Hindlimb muscle (tissue), 1 donor: Measurements from ENCODE around the gene PIK3R6. TPM values are rescaled to one million over a fixed set of nuclear protein-coding genes. Genes with fewer than 3 reads are reported as not detected.

ENCODE experiments used
- DNase-seq: peaks from one replicate; pipeline ENCODE4 v3.0.0-alpha.2; 2013
- polyA plus RNA-seq: library from polyadenylated mRNA; unstranded; fragments of 120-200 nt; gene quantifications from one replicate; pipeline ENCODE4 v1.2.1, GENCODE V29; 2013; ENCODE audit not compliant: insufficient read length

Gene PIK3R6
- polyA plus RNA-seq, 1 donor = 5.4 TPM

DNA sequence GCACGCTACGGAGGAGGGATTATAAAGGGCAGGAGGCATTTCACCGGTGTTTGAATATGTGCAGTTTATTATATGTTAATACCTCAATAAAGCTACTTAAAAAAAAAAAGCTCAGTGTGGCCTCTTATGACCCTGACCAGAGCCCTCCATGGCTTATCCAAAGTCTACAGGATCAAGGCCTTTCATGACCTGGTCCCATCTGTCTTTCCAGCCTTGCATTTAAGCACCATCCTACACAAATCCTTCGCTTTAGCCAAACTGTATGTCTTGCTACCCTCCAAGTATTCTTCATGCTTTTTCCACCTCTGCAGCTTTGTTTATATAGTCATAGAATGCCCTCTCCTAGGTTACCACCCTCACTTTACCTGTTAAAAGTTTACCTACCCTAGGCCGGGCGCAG lies 74.8 kb downstream of the PIK3R6 start:
- no peak for DNase-seq

DNA sequence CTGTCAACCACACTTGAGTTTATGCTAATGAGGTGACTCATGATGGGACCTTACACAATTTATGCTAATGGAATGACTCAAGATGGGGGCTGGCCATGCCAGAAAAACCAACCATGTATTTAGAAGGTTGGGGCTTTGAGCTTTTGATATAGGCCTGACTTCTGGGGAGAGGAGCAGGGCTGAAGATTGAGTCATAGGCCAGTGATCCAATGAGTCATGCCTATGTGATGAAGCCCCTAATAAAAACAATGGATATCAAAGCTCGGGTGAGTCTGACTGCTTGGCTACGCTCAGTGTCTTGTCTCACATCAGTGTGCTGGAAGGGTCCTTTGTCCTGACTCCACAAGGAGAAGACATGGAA lies 75.6 kb downstream of the PIK3R6 start:
- no peak for DNase-seq

DNA sequence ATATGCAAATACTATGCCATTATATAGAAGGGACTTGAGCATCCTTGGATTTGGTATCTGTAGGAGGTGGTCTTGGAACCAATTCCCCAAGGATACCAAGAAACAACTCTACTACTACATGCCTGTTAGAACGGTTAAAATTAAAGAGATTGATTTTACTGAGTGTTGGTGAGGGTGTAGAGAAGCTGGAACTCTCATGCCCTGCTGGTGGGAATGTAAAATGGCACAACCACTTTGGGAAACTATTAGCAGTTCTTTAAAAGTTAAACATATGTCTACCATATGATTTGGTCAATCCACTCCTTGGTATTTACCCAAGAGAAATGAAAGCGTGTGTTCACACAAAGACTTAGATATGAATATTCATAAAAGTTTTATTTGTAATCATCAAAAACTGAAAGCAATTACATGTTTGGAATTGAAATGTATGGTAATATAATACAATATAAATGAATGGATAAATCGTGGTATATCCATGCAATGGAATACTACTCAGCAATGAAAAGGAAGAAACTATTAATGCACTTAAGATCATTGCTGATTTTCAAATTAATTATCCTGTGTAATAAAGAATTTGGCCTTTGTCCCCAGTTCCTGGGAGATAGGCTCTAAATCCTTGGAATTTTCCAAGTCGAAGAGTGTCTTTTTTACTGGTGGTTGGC lies 76.1 kb downstream of the PIK3R6 start:
- no peak for DNase-seq

DNA sequence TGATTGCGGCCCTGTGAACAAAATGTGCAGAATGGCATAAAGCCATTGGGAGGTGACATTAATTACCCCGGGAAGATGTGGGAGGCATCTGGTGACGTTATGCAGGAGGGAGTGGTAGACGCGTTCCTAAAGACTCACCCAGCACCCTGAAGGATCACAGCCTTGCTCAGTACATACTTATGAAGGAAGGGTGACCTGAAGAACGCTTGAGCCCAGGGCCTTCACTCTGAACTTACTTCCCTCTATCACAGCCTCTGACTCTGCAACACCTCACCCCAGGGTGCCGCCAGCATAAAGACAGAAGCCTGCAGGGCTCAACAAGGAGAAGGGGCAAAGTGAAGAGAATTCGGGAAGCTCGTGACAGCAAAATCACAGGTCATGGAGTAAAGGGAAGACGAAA lies 77.7 kb downstream of the PIK3R6 start:
- no peak for DNase-seq

DNA sequence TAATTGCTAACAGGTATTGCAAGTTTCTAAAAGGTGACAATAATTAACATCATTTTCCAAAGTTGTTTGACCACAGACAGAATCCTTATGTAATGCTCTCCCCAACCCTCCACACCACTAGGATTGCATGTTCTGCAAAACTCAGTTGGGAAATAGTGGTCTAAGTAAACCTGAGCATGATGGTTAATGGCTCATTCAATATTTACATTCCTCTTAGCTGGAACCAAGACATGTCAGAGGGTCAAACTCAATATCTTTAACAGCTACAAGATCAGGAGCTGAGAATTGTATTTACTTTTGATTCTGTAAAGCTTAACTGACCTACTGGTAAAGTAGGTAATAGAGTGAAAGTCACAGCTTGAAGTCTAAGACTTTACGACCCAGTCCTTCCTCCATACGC lies 78.5 kb downstream of the PIK3R6 start:
- no peak for DNase-seq

DNA sequence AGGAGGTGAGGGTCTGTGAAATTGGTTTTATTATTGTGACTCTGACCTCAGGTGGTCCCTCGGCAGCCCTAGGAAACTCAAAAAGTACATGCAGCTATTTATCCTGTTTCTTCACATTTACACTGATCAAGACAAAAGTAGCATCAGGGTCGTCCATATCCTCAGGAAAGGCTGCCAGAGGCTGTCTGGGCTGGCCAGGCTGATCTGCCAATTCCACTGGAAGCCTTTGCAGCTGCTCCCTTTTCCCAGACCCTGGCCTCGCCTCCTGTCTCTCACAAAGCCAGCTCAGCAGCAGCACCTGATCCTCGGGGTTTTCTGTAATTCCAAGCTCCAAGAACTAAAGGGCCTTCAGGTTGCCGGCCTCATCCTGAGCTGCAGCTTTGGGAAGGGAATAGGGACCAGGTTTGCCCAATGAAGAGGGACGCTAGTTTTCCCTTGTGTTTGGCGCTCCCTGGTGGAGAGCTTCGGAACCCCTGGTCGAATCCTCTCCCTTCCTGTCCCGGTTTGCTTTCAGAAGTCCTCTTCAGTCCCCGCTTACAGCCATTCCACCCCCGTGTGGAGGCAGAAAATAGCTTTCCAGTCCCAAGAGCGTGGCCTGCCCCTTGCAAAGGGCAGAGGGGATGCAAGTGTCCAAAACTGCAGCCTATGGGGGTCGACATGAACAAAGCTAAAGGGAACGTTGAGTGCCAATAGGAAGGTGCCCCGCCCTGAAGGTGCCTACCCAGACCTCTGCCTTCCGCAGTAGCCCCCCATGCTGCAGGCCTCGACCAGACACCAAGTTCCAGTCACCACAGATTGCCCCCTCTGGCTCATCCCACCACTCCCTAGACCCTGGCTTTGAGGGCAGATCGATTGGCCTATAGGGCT lies 81.7 kb downstream of the PIK3R6 start:
- DNase-seq = peak; percentile 81

DNA sequence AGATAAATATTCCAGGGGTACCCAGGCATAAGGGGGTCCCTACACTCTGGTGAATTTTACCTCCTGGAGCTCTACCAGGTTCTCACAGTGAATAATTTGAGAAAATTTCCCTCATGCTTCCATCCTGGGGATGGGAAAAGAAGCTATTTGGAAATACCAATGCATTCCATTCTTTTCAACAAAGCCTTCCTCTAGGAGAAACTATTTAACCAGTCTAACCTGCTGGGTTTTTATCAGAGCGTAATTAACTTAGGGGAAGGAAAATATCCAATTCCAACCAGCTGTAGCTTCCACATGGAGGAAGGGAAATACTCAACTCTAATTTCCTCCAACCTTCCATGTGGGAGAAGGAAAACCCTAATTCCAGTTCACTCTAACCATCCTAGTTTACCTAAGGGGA lies 85.3 kb downstream of the PIK3R6 start:
- no peak for DNase-seq

DNA sequence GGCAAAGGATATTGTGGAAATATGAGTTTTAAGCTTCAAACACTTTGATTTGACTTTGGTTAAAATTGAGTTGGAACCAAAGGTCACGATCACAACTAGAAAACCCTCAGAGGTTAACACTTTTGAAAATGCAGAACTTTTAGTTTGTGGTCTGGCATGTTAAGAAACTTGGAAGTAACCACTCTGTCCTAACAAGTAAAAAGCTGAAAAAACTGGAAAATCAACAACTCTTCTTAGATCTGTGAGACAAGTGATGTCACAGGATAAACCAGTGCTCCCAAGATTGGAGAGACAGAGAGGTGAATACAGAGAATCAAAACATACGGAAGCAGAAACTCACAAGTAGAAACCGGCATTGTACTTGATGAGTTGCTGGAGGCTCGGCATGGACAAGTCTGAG lies 85.7 kb downstream of the PIK3R6 start:
- no peak for DNase-seq

DNA sequence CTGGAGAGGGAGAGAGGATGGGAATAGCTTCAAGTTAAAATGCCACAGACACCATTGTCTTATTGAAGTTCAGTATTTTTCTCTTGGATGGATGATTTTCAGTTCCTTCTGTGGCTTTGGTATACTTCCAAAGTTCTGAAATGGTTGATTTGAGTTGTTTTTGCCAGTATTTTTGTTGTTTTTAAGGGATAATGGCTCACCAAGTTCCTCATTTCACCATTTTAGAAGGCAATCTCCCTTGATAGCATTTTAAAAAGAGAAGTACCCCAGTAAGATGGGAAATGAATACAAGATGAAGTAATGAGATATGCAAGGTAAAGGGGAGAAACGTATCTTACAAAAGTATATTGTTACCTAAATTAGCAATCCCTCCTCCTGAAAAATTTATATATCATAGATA lies 90.6 kb downstream of the PIK3R6 start:
- DNase-seq = no peak

DNA sequence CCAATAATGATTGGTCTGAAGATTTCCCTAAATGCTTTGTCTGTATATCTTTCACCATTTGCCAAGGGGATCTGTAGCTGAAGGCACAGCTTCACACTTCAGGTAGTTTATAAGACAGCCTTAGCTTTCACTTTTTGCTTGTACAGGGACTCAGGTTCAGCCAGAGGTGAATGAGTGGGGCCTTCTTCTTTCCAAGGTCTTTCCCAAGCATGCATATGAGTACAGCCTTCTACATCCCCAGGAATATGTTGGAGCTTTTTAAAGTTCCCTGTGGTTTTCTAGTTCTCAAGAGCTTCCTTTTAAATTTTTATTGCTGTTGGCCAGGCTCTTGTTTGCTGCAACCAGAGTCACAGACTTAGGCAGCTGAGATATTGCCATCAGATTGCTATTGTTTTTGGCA lies 91.2 kb downstream of the PIK3R6 start:
- peak; percentile 26 for DNase-seq

DNA sequence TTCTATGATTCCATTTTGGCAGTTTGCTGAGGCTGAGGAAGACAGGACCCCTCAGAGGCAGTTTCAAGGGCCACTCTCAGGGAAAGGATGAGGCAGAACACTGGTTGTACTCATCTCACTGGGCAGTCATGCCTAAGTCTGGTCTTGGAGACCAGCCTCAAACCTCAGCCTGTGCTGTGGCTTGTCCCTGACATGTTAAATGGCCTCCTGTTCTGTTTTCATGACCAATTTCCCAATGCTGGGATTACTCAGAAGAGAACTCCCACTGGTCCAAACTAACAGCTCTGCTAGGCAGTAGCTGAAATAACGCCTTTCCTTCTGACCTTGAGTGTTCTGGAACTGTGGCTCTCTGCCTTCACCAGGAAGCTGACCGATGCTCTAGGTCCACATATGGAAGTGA lies 100.7 kb downstream of the PIK3R6 start:
- no peak for DNase-seq

DNA sequence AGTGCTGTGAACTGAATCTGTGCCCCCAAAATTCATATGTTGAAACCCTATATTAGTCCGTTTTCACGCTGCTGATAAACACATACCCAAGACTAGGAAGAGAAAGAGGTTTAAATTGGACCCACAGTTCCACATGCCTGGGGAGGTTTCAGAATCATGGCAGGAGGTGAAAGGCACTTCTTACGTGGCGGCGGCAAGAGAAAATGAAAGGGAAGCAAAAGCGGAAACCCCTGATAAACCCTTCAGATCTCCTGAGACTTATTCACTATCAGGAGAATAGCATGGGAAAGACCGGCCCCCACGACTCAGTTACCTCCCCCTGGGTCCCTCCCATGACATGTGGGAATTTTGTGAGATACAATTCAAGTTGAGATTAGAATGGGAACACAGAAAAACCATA lies 105.5 kb downstream of the PIK3R6 start:
- no peak for DNase-seq

DNA sequence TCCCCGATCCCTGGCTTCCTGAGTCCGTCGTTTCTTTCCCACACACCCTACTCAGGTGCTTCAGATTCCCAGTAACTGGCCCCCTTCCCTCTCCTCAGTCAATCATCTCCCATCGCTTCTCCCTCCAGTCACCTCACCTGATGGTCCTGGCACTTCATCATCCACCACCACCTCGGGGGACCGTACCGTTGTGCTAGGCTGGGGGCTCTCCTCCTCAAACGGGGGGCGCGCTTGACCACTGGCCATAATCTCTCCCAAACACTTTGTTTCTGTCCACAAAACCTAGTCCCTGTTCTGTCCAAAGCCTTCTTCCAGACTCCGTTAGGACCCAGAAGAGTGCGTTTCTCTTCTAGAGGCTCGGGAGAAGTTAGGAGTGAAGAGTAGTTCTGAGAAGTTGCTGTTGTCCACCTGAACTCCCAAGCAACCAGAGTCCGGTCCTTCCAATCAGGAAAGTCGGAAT lies 109.3 kb downstream of the PIK3R6 start, which contains the start of gene SPDYE4:
Gene SPDYE4 (minus strand): TSS at position 410 of the 460 bp plus-strand sequence. CDS start 164 bp downstream, at position 246.
- DNase-seq = no peak

DNA sequence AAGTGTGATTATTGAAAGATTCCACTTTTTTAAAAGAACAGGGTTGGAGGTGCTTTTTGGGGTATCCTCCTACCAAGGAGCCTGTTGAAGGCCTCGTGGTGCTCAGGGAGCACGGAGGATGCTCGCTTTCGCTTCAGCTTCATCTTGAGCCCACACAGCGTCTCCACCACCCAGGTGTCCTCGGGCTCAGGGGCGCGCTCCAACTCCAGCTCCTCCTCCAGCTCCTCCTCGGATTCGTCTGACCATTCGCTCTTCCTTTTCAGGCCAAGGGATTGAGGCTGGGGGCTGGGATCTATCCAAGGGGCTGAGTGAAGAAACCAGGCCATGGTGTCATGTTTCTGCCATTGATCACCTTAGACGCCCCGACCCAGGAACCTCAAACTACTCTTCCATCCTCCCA lies 110.3 kb downstream of the PIK3R6 start:
- no peak for DNase-seq

DNA sequence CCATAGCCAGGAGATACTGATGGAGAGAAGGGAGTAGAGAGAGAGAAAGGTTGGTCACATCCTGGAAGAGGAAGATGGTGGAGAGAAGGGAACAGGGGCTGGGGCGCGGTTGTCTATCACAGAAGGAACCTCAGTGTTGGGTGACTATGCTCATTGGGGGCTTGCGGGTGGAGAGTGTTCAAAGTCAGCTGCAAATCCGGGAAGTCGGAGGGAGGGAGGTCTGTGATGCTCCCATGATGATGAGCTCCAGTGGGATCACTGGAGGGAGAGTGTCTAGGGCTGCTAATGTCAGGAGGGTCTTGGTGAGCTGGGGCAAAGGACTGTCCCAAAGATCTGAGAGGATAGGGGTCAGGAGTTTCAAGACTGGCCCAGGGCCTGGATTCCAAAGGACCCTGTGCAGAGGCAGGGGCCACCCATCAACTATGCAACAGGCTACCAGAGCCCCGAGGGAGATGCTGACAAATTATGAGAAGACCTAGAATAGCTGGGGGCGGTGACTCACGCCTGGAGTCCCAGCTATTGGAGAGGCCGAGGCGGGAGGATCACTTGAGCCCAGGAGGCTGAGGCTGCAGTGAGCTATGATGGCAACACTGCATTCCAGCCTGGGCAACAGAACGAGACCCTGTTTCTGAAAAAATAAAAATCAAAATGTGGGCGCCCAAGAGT lies 111.8 kb downstream of the PIK3R6 start:
- no peak for DNase-seq

DNA sequence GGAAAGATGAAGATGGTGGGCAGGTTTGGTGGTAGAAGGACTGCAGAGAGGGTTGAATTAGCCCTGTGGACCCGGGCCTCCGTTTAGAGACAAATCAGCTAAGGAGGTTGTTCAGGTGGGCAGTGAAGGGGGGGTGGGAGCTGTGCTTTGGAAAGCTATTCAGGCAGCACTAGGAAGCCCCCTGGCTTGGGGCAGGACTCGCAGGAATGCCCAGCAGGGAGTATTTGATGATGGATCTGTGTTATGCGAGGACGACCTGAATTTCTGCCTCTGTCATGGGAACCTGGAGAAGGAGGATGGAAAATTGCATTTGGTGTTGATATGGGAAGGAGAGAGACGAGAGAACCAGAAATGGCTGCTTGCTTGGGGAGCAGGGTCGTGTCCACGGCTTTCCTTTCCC lies 112.6 kb downstream of the PIK3R6 start:
- DNase-seq = no peak

DNA sequence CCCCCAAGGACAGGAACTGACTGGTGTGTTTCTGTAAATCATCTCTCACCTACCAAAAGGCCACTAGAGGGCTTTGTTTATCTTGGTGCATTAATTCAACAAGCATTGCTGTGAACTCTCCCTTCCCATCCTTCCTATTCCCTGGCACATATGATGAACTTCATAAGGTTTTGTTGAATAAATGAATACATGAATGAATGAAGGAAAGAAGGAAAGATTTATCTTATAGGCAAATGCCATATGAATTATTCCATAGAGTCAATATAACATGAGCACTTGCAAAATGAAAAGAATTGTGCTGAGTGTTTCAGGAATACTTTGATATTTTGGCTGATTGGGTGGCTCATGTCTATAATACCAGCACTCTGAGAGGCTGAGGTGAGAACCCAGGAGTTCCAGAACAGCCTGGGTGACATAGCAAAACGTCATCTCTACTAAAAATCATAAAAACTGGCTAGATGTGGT lies 113.5 kb downstream of the PIK3R6 start:
- DNase-seq = no peak

DNA sequence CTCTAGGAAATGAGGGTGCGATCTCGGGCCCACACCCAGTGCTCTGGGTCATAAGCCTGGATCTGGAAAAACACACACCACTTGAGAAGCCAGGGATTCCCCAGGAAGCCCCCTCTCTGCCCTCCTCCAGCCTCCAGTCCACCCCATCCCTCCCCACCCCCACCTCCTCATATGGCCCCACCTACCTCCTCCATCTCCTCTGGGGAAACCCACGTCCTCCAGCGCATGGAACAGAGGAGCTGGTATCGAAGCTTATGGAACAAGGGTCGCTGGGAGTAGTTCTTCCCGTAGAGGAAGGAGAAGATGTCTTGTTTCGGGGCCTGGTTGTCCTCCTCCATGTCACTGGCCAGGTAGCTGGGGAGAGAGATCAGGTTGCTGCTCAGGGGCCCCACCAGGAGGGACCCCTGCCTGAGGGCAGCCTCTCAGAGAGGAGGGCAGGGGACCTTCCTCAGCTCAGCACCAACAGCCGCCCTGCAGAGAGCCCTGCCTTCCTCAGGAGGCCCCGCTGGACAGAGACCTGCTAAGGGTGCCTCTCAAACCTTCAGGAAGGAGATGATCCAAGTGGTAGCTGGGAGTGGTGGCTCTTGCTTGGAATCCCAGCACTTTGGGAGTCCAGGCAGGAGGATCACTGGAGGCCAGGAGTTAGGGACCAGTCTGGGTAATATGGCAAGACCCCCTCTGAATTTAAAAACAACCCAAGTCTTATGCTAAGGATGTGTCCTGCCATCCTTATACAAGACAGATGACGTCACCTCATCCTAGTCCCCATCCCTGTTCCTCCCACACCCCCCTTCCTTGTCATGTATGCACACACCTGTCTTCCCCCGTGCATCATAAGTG lies 114.1 kb downstream of the PIK3R6 start:
- no peak for DNase-seq
